Measurements from ENCODE around the gene B4GALT2.

DNA sequence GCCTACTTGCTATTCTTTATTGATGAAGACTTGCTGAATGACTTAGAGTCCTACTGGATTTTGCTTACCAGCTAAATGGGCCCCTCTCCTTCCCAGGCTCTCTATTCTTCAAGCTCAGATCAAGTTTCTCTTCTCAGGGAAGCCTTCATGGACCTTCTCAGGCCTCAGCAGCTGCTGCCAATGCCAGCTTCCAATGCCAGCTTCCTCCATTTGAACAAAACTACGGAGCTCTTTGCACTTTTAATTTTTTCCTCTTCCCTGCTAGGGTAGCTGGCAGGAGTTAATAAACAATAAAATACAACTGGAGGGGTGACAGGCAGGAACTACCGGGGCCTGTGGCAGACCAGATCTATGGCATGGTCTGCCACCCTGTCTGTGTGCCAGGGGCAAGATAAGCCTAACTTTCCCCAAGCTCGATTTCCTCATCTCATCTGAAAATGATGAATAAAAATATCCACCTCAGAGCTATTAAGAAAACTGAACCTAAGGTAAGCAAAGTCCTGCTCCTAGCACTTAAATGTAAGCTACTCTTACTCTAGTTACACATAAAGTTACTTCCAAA is 33.3 kb upstream of the B4GALT2 start:
- TF ChIP-seq ELF1 (tag; IDR thresholded peaks at IDR 0.05) (no peak), SIN3A (IDR thresholded peaks at IDR 0.05; ENCODE audit: borderline replicate concordance in 2 of 2, control insufficient read depth in 1 of 2, low read depth in 2 of 2, low read length in 2 of 2) (no peak), ARHGAP35 (IDR thresholded peaks at IDR 0.05; ENCODE audit: partially characterized antibody) (no peak), RFX5 (IDR thresholded peaks at IDR 0.05; ENCODE audit: low read depth, low read length) (no peak), RBM25 (IDR thresholded peaks at IDR 0.05; ENCODE audit: low read depth, low read length, severe bottlenecking) (no peak), IRF2 (CRISPR knock-in tag; IDR thresholded peaks at IDR 0.05) (no peak)
- TF ChIP-seq, protein P1, sequence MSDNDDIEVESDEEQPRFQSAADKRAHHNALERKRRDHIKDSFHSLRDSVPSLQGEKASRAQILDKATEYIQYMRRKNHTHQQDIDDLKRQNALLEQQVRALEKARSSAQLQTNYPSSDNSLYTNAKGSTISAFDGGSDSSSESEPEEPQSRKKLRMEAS (CRISPR knock-in tag; IDR thresholded peaks at IDR 0.05) = no peak
- TF ChIP-seq, protein P2, sequence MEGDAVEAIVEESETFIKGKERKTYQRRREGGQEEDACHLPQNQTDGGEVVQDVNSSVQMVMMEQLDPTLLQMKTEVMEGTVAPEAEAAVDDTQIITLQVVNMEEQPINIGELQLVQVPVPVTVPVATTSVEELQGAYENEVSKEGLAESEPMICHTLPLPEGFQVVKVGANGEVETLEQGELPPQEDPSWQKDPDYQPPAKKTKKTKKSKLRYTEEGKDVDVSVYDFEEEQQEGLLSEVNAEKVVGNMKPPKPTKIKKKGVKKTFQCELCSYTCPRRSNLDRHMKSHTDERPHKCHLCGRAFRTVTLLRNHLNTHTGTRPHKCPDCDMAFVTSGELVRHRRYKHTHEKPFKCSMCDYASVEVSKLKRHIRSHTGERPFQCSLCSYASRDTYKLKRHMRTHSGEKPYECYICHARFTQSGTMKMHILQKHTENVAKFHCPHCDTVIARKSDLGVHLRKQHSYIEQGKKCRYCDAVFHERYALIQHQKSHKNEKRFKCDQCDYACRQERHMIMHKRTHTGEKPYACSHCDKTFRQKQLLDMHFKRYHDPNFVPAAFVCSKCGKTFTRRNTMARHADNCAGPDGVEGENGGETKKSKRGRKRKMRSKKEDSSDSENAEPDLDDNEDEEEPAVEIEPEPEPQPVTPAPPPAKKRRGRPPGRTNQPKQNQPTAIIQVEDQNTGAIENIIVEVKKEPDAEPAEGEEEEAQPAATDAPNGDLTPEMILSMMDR (IDR thresholded peaks at IDR 0.05 in 2 of 3, conservative IDR thresholded peaks at IDR 0.05 in 1 of 3; ENCODE audit: insufficient read depth in 2 of 3, low read depth in 1 of 3, low read length in 3 of 3) = no peak
- TF ChIP-seq, protein P3, sequence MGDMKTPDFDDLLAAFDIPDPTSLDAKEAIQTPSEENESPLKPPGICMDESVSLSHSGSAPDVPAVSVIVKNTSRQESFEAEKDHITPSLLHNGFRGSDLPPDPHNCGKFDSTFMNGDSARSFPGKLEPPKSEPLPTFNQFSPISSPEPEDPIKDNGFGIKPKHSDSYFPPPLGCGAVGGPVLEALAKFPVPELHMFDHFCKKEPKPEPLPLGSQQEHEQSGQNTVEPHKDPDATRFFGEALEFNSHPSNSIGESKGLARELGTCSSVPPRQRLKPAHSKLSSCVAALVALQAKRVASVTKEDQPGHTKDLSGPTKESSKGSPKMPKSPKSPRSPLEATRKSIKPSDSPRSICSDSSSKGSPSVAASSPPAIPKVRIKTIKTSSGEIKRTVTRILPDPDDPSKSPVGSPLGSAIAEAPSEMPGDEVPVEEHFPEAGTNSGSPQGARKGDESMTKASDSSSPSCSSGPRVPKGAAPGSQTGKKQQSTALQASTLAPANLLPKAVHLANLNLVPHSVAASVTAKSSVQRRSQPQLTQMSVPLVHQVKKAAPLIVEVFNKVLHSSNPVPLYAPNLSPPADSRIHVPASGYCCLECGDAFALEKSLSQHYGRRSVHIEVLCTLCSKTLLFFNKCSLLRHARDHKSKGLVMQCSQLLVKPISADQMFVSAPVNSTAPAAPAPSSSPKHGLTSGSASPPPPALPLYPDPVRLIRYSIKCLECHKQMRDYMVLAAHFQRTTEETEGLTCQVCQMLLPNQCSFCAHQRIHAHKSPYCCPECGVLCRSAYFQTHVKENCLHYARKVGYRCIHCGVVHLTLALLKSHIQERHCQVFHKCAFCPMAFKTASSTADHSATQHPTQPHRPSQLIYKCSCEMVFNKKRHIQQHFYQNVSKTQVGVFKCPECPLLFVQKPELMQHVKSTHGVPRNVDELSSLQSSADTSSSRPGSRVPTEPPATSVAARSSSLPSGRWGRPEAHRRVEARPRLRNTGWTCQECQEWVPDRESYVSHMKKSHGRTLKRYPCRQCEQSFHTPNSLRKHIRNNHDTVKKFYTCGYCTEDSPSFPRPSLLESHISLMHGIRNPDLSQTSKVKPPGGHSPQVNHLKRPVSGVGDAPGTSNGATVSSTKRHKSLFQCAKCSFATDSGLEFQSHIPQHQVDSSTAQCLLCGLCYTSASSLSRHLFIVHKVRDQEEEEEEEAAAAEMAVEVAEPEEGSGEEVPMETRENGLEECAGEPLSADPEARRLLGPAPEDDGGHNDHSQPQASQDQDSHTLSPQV (IDR thresholded peaks at IDR 0.05) = no peak
- TF ChIP-seq, protein P4, sequence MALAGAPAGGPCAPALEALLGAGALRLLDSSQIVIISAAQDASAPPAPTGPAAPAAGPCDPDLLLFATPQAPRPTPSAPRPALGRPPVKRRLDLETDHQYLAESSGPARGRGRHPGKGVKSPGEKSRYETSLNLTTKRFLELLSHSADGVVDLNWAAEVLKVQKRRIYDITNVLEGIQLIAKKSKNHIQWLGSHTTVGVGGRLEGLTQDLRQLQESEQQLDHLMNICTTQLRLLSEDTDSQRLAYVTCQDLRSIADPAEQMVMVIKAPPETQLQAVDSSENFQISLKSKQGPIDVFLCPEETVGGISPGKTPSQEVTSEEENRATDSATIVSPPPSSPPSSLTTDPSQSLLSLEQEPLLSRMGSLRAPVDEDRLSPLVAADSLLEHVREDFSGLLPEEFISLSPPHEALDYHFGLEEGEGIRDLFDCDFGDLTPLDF (CRISPR knock-in tag; IDR thresholded peaks at IDR 0.05) = no peak; the same call in 1 of the 2 replicates

Measured in K562 (cell line).